Measurements from ENCODE around the gene TSC1. TPM values are rescaled to one million over a fixed set of nuclear protein-coding genes. Genes with fewer than 3 reads are reported as not detected.

TSC1 gene
- polyA plus RNA-seq, 3 donors: 3.3 to 43.0 (median 5.8) TPM

- Histone ChIP-seq H3K27me3 (ENCODE audit: control insufficient read depth in 2 of 2, insufficient read depth in 2 of 2, low read length in 2 of 2) (peaks cover 0 to 9% of the 10 kb centered on the region in 2 donors), H3K36me3 (replicated peaks in 1 of 2; ENCODE audit: control insufficient read depth in 1 of 2, insufficient read depth in 2 of 2, low read length in 2 of 2) (no peaks in the 10 kb centered on the region), H2AFZ (ENCODE audit: insufficient read depth, low read depth, low read length, poor library complexity, severe bottlenecking) (peak within 1 kb of the TSS; percentile 100), H3K4me3 (replicated peaks in 1 of 3; ENCODE audit: low read depth in 2 of 3, low read length in 3 of 3) (peak within 1 kb of the TSS; percentile 80 to 97 (median 93)), H3K9ac (ENCODE audit: insufficient read depth, low read length, poor library complexity, severe bottlenecking) (peak within 1 kb of the TSS; percentile 79), H4K20me1 (ENCODE audit: insufficient read depth, low read length) (no peaks in the 10 kb centered on the region), H3K4me1 (ENCODE audit: control insufficient read depth in 1 of 2, insufficient read depth in 2 of 2, low read length in 2 of 2) (peaks cover 13 to 25% of the 10 kb centered on the region in 2 donors), H3K79me2 (ENCODE audit: insufficient read depth, low read length) (no peaks in the 10 kb centered on the region), H3K9me3 (replicated peaks in 1 of 2; ENCODE audit: control insufficient read depth in 1 of 2, insufficient read depth in 1 of 2, low read length in 2 of 2) (no peaks in the 10 kb centered on the region), H3K4me2 (replicated peaks; ENCODE audit: extremely low read depth, low read length, poor library complexity, severe bottlenecking) (peak within 1 kb of the TSS; percentile 97), H3K27ac (ENCODE audit: low read depth in 1 of 2, low read length in 2 of 2) (peak within 1 kb of the TSS in 1 of 2 donors; percentile 73)
- peak; percentile 62 to 75 (median 67) for DNase-seq
- H3K9me3 Mint-ChIP-seq: peaks cover 0 to 1% (median 0%) of the 10 kb centered on the region in 7 donors
- no peaks in the 10 kb centered on the region for H3K36me3 Mint-ChIP-seq
- H3K4me1 Mint-ChIP-seq: peaks cover 15% of the 10 kb centered on the region
- peak within 1 kb of the TSS; percentile 79 to 80 for H3K4me3 Mint-ChIP-seq
- WGBS (ENCODE audit: insufficient coverage): 2% methylated on average over 84 of the region's 89 CpGs
- intact Hi-C loops (cut with micrococcal nuclease): loop anchor here (2.0 to 10.0 kb wide), 3 partner anchors 207 to 796 kb away; partner anchors contain the start of genes DDX31 (in 1 of the 2) and GTF3C4 (in 1 of the 2)
- H3K27ac Mint-ChIP-seq: peak within 1 kb of the TSS in 5 of 7 donors; percentile 33 to 88 (median 78)
- no peak for TF ChIP-seq CTCF (IDR thresholded peaks at IDR 0.05)
- H3K27me3 Mint-ChIP-seq (ENCODE audit: low read depth in 3 of 3): peaks cover 10 to 17% (median 17%) of the 10 kb centered on the region in 3 donors
These were observed 66.4 kb downstream of the TSC1 start, which contains the start of gene AK8 for GRCh38 chr9:132877824-132878694. Gene AK8, minus strand, starts transcription at chr9:132878284. Its CDS starts 29 bp downstream, at chr9:132878255.

- H3K9me3 Mint-ChIP-seq: peaks cover 0 to 1% (median 0%) of the 10 kb centered on the region in 7 donors
- no peaks in the 10 kb centered on the region for H3K9me3 ChIP-seq (replicated peaks in 1 of 2; ENCODE audit: control insufficient read depth in 1 of 2, insufficient read depth in 1 of 2, low read length in 2 of 2)
- peak overlapping the region; percentile 97 for H3K4me2 ChIP-seq (replicated peaks; ENCODE audit: extremely low read depth, low read length, poor library complexity, severe bottlenecking)
- H3K4me1 ChIP-seq (ENCODE audit: control insufficient read depth in 1 of 2, insufficient read depth in 2 of 2, low read length in 2 of 2): peaks cover 13 to 25% of the 10 kb centered on the region in 2 donors
- H3K36me3 ChIP-seq (replicated peaks in 1 of 2; ENCODE audit: control insufficient read depth in 1 of 2, insufficient read depth in 2 of 2, low read length in 2 of 2): no peaks in the 10 kb centered on the region
- TF ChIP-seq CTCF (IDR thresholded peaks at IDR 0.05): no peak
- no peaks in the 10 kb centered on the region for H3K36me3 Mint-ChIP-seq
- H3K4me3 ChIP-seq (replicated peaks in 1 of 3; ENCODE audit: low read depth in 2 of 3, low read length in 3 of 3): peak overlapping the region; percentile 80 to 97 (median 93)
- WGBS (ENCODE audit: insufficient coverage): 64% methylated on average over 14 of the region's 14 CpGs
- DNase-seq: no peak
- H3K79me2 ChIP-seq (ENCODE audit: insufficient read depth, low read length): no peaks in the 10 kb centered on the region
- H3K27ac ChIP-seq (ENCODE audit: low read depth in 1 of 2, low read length in 2 of 2): no peak overlapping the region
- peaks cover 0 to 9% of the 10 kb centered on the region in 2 donors for H3K27me3 ChIP-seq (ENCODE audit: control insufficient read depth in 2 of 2, insufficient read depth in 2 of 2, low read length in 2 of 2)
- H3K27me3 Mint-ChIP-seq (ENCODE audit: low read depth in 3 of 3): peaks cover 11 to 17% (median 12%) of the 10 kb centered on the region in 3 donors
- H3K9ac ChIP-seq (ENCODE audit: insufficient read depth, low read length, poor library complexity, severe bottlenecking): peak overlapping the region; percentile 79
- H3K4me3 Mint-ChIP-seq: peak overlapping the region; percentile 79 to 80
- H2AFZ ChIP-seq (ENCODE audit: insufficient read depth, low read depth, low read length, poor library complexity, severe bottlenecking): peak overlapping the region; percentile 100
- no peaks in the 10 kb centered on the region for H4K20me1 ChIP-seq (ENCODE audit: insufficient read depth, low read length)
- intact Hi-C loops (cut with micrococcal nuclease): loop anchor here in 1 of 2 donors (5.0 to 10.0 kb wide), 2 partner anchors 213 to 795 kb away; partner anchors contain the start of gene DDX31
- peaks cover 15% of the 10 kb centered on the region for H3K4me1 Mint-ChIP-seq
- H3K27ac Mint-ChIP-seq: peak overlapping the region in 3 of 7 donors; percentile 30 to 63 (median 33)
These were observed 67.0 kb downstream of the TSC1 start for GRCh38 chr9:132877458-132877823.
